AG04450 (cell line): Measurements from ENCODE around the gene C19orf12. TPM values are rescaled to one million over a fixed set of nuclear protein-coding genes. Genes with fewer than 3 reads are reported as not detected.
"Not testable (repeated sequence)": the region's sequence is repeated elsewhere in the genome, so short reads cannot be mapped to it uniquely, and the experiment has no call there.

Experiments used
- CTCF ChIA-PET: fragments of 300-600, 350-600 bp; formaldehyde crosslinking; extraction: SDS; loops from one replicate; lab custom pipeline; 2022; ENCODE audit warnings: antibody characterized with exemption, inconsistent platforms; lab: Charles Lee
- POLR2A ChIA-PET: fragments of 350-600 bp; formaldehyde crosslinking; extraction: SDS; loops from one replicate; lab custom pipeline; 2021; ENCODE audit warnings: antibody characterized with exemption, inconsistent platforms; lab: Yijun Ruan, JAX
- DNase-seq: peaks from one replicate; pipeline ENCODE4 v3.0.0-alpha.2; 2011; ENCODE audit warnings: low read depth, low spot score
- H3K27ac ChIP-seq: one replicate; pipeline ENCODE4 v1.5.1; 2012; ENCODE audit warnings: low read depth, low read length, control low read depth
- H3K27me3 ChIP-seq: one replicate; pipeline ENCODE4 v1.6.0; 2012; ENCODE audit warnings: low read length; ENCODE audit not compliant: control insufficient read depth, insufficient read depth
- H3K4me3 ChIP-seq: 2 replicates; pipeline ENCODE4 v1.5.1; 2011; ENCODE audit warnings: mild to moderate bottlenecking, low read depth, low read length, control low read depth
- H3K9me3 ChIP-seq: 2 replicates; pipeline ENCODE4 v1.5.1; 2012; ENCODE audit warnings: low read length; ENCODE audit not compliant: control insufficient read depth, insufficient read depth
- polyA plus RNA-seq: library from polyadenylated mRNA; depleted of rRNA; stranded (reverse); fragments of >200 nt; gene quantifications from 2 replicates; pipeline ENCODE4 v1.2.3, GENCODE V29; 2011
- TF ChIP-seq, protein P1 (sequence below): IDR thresholded peaks from 2 replicates; pipeline ENCODE4 v1.5.1; 2011; ENCODE audit warnings: low read depth, low read length, control low read depth, inconsistent platforms

C19orf12 gene
- polyA plus RNA-seq, 1 experiment, result 27.9 TPM

DNA sequence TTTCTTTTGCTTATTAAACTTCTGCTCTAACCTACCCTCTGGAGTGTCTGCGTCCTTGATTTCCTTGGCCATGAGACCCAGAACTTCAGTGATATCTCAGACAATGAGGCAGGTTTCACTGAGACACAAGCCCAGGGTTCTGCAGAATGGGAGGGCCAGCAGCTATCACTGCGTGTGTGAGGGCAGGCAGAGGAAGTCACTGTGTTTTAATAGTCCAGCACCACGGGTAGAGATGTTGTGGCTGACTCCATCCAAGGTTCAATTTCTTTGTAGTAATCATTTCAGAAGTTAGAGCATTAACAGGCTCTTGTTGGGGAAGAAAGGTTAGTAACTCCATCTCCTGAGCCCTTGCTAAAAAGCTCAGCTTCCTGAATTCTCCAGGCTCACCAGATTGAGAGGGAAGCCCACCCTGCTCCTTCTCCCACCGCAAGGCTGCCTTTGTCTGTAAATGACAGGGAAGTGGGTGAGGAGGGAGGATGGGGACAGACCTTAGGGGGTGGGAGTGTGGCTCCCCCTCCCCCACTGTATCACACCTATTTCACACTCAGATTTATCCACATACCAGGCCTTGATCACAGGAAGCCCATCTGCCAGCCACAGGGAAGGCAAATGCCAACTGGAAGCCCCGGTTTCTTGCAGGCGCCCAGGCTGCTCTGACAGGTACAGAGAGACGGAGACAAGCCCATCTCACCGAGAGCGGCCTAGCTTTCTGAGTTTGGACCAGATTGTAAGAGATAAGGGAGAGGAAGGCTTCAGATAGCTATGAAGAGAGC is 2.1 kb downstream of the C19orf12 start:
- ChIA-PET POLR2A (no interaction called here), CTCF (interaction anchor here (1.1 to 9.4 kb wide), 4 partner anchors 17 to 101 kb away, joined by 3 to 550 read pairs (median 45); partner anchors contain the start of gene POP4)
- no peaks in the 10 kb centered on the region for H3K27me3 ChIP-seq
- no peak overlapping the region for H3K4me3 ChIP-seq
- TF ChIP-seq, protein P1, sequence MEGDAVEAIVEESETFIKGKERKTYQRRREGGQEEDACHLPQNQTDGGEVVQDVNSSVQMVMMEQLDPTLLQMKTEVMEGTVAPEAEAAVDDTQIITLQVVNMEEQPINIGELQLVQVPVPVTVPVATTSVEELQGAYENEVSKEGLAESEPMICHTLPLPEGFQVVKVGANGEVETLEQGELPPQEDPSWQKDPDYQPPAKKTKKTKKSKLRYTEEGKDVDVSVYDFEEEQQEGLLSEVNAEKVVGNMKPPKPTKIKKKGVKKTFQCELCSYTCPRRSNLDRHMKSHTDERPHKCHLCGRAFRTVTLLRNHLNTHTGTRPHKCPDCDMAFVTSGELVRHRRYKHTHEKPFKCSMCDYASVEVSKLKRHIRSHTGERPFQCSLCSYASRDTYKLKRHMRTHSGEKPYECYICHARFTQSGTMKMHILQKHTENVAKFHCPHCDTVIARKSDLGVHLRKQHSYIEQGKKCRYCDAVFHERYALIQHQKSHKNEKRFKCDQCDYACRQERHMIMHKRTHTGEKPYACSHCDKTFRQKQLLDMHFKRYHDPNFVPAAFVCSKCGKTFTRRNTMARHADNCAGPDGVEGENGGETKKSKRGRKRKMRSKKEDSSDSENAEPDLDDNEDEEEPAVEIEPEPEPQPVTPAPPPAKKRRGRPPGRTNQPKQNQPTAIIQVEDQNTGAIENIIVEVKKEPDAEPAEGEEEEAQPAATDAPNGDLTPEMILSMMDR, result no peak
- no peak overlapping the region for H3K27ac ChIP-seq
- no peaks in the 10 kb centered on the region; the same call in 1 of the 2 replicates for H3K9me3 ChIP-seq
- no peak for DNase-seq

DNA sequence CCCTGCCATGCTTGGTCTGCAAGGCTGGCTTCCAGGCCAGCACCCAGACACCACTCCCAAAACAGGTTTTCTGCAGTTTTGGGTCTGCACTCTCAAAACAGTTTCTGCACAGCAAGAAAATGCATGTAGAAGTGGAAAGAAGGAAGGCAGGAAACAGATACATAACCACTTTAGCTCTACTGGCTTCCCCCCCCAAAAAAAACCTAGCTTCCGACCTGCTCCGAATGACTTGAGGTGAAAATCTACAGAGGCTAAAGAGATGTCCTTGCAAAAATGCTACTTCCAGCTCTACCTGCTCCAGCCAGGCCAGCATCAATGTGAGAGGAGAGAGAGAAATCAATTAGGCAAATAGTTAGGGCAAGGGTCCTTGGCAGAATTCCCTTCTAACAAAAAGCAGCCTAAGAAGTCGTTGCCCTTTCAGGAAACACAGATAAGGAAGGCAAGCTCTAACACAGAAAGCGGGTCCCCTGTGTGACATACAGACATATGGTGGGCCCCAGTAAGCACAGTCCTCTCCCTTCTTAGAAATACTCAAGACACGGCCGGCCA is 3.4 kb downstream of the C19orf12 start:
- POLR2A ChIA-PET, result no interaction called here
- Histone ChIP-seq H3K4me3 (no peak overlapping the region), H3K27ac (no peak overlapping the region), H3K27me3 (no peaks in the 10 kb centered on the region), H3K9me3 (no peaks in the 10 kb centered on the region; the same call in 1 of the 2 replicates)
- TF ChIP-seq, protein P1, result no peak
- no peak for DNase-seq
- CTCF ChIA-PET, result interaction anchor here (0.6 to 9.4 kb wide), 6 partner anchors 18 to 963 kb away, joined by 3 to 550 read pairs (median 3); partner anchors contain the start of gene POP4

DNA sequence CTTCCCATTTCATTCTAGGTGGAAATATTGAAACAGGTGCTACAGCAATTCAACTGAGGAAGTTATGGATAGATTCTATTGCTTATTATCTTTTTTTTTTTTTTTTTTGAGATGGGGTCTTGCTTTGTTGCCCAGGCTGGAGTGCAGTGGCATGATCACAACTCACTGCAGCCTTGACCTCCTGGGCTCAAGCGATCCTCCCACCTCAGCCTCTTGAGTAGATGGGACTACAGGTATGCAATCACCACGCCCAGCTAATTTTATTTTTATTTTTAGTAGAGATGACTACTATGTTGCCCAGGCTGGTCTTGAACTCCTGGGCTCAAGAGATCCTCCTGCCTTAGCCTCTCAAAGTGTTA is 5.6 kb downstream of the C19orf12 start:
- H3K9me3 ChIP-seq, H3K27me3 ChIP-seq, H3K4me3 ChIP-seq, H3K27ac ChIP-seq, DNase-seq, POLR2A ChIA-PET: not testable (repeated sequence)
- CTCF ChIA-PET, result interaction anchor here (2.5 kb wide), 1 partner anchor 99 kb away, joined by 12 read pairs; no protein-coding TSS in a partner anchor

- CTCF ChIA-PET, result interaction anchor here (1.6 to 2.9 kb wide), 3 partner anchors 8 to 98 kb away, joined by 6 to 22 read pairs (median 12); no protein-coding TSS in a partner anchor
- POLR2A ChIA-PET, result no interaction called here
- DNase-seq, result no peak
- no peak overlapping the region for H3K27ac ChIP-seq
- TF ChIP-seq, protein P1, result no peak
- no peaks in the 10 kb centered on the region for H3K9me3 ChIP-seq
- H3K4me3 ChIP-seq, result no peak overlapping the region
- no peaks in the 10 kb centered on the region for H3K27me3 ChIP-seq
These were observed 6.3 kb downstream of the C19orf12 start for GRCh38 chr19:29708554-29709439.

DNA sequence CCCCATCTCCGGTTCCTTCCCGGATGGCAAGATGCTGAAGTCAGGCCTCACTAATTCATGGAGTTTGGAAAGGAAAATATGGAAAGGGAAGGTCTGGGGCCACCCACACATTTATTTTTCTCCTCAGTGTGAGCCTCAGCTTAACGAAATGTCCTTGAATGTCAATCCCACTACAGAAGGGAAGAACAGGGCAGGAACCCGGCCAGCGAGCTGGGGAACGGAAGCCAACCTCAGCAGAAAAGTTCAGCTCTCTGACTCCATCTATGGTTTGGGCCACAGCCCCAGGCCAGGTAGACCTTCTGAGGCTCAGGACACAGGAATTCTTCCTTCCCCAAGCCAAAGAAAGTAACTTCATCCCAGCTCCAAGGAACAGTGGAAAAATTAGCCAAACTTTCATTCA is 8.4 kb downstream of the C19orf12 start:
- no peak overlapping the region for H3K4me3 ChIP-seq
- DNase-seq, result no peak
- POLR2A ChIA-PET, result no interaction called here
- H3K9me3 ChIP-seq, result no peaks in the 10 kb centered on the region; the same call in 1 of the 2 replicates
- CTCF ChIA-PET, result interaction anchor here (1.1 to 2.9 kb wide), 3 partner anchors 10 to 96 kb away, joined by 4 to 22 read pairs (median 4); no protein-coding TSS in a partner anchor
- no peaks in the 10 kb centered on the region for H3K27me3 ChIP-seq
- no peak overlapping the region for H3K27ac ChIP-seq
- TF ChIP-seq, protein P1, result no peak
